GM18511 (cell line): ENCODE results near the gene WFDC8.
"Not testable (repeated sequence)": the region's sequence is repeated elsewhere in the genome, so short reads cannot be mapped to it uniquely, and the experiment has no call there.

Experiments used
- ATAC-seq: cut with Tn5 transposase; IDR thresholded peaks from one replicate; pipeline ENCODE4 v1.9.1; 2021; ENCODE audit warnings: mild to moderate bottlenecking, moderate library complexity; ENCODE audit not compliant: unreplicated experiment

Gene WFDC8

DNA sequence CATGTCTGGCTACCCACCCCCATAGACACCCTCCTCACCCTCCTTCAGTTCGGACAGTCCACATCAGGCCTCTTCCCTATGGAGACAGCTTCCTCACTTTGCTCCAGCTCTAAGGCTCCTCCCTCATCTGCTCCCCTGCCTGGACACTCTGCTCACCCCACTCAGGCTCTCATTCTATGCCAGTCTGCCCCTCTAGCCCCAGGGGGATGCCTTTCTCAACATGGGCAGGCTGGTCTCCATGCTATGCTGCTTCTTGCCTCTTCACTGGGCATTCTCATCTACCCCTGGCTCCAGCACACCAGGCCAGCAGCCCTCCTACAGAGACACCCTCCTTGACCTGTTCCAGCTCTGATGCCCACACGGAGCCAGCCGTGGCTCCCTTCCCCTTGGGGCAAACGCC lies at the start of gene WFDC8:
TSS of gene WFDC8 (minus strand) at position 101 of the 400 bp plus-strand sequence. CDS start at position 64, 37 bp downstream.
- no peak for ATAC-seq

DNA sequence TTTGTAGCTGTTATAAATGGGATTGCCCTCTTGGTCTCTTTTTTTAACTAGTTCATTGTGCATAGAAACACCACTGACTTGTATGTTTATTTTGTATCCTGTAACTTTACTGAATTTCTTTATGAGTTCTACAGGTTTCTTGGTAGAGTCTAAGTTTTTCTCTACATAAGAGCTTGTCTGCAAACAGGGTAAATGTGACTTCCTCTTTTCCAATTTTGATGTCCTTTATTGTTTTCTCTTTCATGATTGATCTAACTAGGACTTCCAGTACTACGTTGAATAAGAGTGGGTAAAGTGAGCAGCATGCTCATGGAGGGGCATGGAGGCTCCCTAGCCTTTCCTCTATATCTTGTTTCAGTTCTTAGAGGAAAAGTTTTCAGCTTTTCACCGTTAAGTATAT lies 47.5 kb upstream of the WFDC8 start:
- ATAC-seq, result no peak

GRCh38 chr20:45621593-45621992 lies 42.5 kb upstream of the WFDC8 start:
- ATAC-seq, result no peak

- no peak for ATAC-seq
Measured at GRCh38 chr20:45617591-45617990, 38.5 kb upstream of the WFDC8 start.

- ATAC-seq, result no peak
Measured at GRCh38 chr20:45612314-45612713, 33.2 kb upstream of the WFDC8 start.

- ATAC-seq, result no peak
Measured at GRCh38 chr20:45611054-45611453, 32.0 kb upstream of the WFDC8 start.

- ATAC-seq, result no peak
Measured at GRCh38 chr20:45607810-45608209, 28.7 kb upstream of the WFDC8 start.

- ATAC-seq, result no peak
Measured at GRCh38 chr20:45595235-45595634, 16.2 kb upstream of the WFDC8 start.

DNA sequence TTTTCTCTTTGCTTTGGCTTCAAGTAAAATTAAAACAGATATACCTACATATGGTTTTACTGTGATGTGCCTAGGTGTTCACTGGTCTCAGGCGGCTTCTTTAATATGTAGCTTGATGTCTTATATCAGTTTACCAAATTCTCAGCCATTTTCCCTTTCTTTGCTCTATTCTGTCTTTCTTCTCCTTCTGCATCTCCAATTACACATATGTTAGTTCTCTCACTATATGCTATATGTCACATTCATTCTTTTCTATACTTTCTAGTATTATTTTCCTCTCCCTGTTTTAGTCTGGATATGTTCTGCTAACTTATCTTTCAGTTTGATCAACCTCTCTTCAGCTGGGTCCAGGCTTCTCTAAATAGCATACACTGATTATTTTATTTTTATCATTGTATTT lies 14.4 kb upstream of the WFDC8 start:
- no peak for ATAC-seq

GRCh38 chr20:45592574-45593189 lies 13.6 kb upstream of the WFDC8 start:
- ATAC-seq, result no peak

GRCh38 chr20:45589725-45590124 lies 10.6 kb upstream of the WFDC8 start:
- ATAC-seq, result no peak

DNA sequence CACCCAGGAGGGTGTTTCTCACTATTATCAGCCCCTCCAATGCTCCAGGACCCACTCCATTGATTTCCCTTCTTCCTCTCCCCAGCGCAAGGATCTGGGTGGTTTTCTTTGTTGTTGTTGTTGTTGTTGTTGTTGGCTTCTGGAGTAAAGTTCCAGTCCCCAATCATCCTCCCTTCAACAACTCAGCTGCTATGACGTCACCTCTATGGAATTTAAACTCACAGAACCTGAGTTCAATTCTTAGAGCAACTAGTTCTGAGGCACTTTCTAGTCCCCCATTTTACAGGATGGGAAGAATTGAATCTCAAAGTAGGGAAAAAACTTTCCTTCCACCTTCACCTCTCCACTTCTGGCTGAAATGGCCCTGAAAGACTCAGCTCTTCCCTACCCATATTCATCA lies 9.7 kb upstream of the WFDC8 start:
- ATAC-seq, result no peak

DNA sequence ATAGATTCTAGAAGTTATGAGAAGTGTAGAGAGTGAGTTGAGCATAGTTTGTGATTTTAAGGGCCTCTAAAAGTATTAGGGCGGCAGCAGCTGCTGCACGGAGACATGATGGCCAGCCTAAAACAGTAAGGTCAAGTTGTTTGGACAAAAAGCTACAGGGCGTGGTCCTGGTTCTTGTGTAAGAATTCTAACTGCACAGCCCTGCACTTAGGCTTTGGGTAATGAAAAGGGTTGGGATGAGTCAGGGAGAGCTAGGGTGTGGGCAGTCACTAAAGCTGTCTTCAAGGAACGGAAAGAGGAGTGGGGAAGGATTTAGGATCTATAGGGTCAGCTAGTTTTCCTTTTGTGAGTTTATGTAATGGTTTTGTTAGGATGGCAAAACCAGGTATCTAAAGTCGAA lies 6.9 kb upstream of the WFDC8 start:
- not testable (repeated sequence) for ATAC-seq

GRCh38 chr20:45584294-45584693 lies 5.2 kb upstream of the WFDC8 start:
- ATAC-seq, result not testable (repeated sequence)

- no peak for ATAC-seq
Measured at GRCh38 chr20:45583502-45583901, 4.4 kb upstream of the WFDC8 start.

DNA sequence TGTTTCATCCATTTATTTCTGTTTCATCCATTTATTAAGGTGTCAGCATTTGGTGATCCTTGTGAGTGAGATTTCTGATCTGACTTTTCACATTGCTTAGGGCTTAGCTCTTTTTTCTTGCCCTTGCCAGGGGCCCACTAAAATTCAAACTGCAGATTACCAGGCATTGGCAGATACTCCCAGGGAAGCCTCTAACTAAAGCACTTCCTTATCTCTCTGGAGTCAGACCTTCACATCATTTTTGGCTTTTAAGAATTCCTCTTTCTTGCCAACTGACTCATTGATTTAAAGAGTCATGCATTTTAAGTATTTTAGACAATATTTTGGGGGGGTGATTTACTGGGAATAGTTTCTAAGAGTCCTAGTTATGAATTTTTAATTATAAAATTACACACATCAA lies 2.6 kb upstream of the WFDC8 start:
- ATAC-seq, result no peak

- no peak for ATAC-seq
Measured at GRCh38 chr20:45578231-45578630, 853 bp downstream of the WFDC8 start.

DNA sequence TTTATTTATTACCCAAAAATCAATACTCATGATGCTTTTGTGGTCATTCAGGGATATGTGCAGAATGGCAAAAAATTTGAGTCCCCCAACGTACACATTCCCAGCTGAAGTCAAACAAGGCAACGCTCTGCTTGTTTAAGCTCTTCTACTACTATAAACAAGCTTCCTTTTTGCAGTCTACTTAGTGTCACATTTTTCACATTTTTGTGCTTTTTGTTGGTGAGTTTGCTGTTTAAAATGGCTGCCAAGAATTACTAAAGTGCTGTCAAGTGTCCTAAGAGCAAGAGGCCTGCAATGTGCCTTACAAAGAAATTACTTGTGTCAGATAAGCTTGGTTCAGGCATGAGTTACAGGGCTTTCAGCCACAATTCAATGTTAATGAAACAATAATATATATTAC lies 2.1 kb downstream of the WFDC8 start:
- no peak for ATAC-seq

GRCh38 chr20:45575931-45576330 lies 3.2 kb downstream of the WFDC8 start:
- ATAC-seq, result no peak

- ATAC-seq, result not testable (repeated sequence)
Measured at GRCh38 chr20:45569650-45570049, 9.4 kb downstream of the WFDC8 start.

DNA sequence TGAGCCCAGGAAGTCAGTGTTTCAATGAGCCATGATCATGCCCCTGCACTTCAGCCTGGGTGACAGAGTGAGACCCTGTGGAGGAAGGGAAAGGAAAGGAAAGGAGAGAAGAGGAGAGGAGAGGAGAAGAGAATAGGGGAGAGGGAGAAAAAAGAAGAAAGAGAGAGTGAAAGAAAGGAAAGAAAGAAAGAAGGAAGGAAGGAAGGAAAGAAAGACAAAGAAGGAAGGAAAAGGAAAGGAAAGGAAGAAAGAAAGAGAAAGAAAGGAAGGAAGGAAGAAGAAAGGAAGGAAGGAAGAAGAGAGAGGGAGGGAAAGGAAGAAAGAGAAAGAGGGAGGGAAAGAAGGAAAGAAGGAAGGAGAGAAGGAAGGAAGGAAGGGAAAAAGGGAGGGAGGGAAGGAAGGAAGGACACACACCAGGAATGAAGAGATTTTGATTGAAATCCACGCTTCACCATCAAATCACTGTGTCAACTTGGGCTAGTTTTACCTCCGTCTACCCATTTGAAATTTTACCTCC lies 14.3 kb downstream of the WFDC8 start:
- no peak for ATAC-seq

GRCh38 chr20:45555198-45555597 lies 23.9 kb downstream of the WFDC8 start:
- no peak for ATAC-seq

- no peak for ATAC-seq
Measured at GRCh38 chr20:45552456-45552855, 26.6 kb downstream of the WFDC8 start.
